Hindlimb muscle (tissue), 1 donor: Measurements from ENCODE around the gene RGS4. TPM values are rescaled to one million over a fixed set of nuclear protein-coding genes. Genes with fewer than 3 reads are reported as not detected.

Source experiments
- DNase-seq: peaks from one replicate; pipeline ENCODE4 v3.0.0-alpha.2; 2013
- polyA plus RNA-seq: library from polyadenylated mRNA; unstranded; fragments of 120-200 nt; gene quantifications from one replicate; pipeline ENCODE4 v1.2.1, GENCODE V29; 2013; ENCODE audit not compliant: insufficient read length

The RGS4 gene
- polyA plus RNA-seq, 1 donor: 1.2 TPM

DNA sequence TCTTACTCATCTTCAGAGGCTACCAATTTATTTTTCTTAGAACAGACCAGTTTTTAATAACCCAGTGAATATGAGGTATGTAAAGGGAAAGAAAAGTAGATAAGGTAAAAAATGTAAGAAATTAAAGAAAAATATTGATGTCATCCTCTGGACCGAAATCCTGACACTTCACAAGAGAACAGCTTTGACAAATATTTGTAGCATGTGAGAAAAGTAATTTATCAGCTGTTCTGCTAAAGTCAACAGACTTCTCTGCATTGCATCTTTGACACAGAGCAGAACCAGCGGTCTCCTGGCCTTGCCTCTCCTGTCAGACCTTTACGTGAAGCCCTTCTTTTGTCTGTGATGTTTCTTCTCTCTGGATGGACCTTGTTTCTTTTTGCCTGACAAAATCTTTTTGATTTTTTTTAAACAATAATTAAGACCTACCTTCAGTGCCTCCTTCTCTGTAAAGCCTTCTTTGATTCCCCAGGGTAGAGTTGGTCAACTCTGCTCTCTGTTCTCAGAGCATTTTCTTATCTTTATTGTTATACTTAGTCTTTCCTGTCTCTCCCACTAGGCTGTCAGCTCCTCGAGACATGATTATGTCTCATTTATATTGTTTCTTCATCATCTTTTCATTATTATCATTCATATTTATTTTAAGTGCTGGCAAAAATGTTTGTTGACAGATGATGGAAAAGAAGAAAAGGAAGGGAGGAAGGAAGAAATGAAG, 35.4 kb downstream of the RGS4 start:
- no peak for DNase-seq

GRCh38 chr1:163106364-163106987, 37.3 kb downstream of the RGS4 start:
- DNase-seq: no peak

- no peak for DNase-seq
Measured at GRCh38 chr1:163107655-163108054, 38.5 kb downstream of the RGS4 start.

- no peak for DNase-seq
Measured at GRCh38 chr1:163115887-163116286, 46.7 kb downstream of the RGS4 start.

- no peak for DNase-seq
Measured at GRCh38 chr1:163119707-163120106, 50.5 kb downstream of the RGS4 start.

DNA sequence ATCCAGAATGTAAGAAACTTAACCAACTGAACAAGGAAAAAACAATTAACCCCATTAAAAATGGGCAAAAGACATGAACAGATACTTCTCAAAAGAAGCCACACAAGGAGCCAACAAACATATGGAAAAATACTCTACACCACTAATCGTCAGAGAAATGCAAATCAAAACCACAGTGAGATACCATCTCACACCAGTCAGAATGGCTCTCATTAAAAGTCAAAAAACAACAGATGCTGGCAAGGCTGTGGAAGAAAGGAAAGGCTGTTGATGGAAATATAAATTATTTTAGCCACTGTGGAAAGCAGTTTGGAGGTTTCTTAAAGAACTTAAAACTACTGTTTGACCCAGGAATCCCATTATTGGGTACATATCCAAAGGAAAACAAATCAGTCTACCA, 51.2 kb downstream of the RGS4 start:
- DNase-seq: no peak

DNA sequence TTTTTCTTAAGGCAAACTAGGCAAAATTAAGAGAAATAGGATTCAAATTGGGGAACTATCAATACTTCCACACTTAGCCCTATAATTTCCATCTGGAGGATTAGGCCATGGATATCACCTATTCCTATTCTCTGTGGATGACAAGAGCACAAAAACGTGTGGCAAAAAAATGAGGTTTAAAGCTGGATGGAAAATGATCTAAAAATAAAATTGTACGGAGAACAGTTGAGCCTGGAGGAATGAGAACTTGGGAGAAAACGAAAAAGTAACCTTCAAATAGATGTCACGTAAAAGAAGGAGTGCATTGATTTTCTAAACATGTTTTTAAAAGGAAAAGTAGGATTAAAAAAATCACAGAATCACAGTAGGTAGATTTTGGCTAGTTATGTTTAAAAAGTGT, 55.7 kb downstream of the RGS4 start:
- DNase-seq: no peak

Other genes starting within 250 kb of the RGS4 start
- 6.7 TPM for gene CCDC190, start 208.2 kb upstream of the RGS4 start, polyA plus RNA-seq
- gene RGS5, start 133.6 kb downstream of the RGS4 start, polyA plus RNA-seq: 20.6 TPM